ENCODE measurements around the gene BLMH. TPM values are rescaled to one million over a fixed set of nuclear protein-coding genes. Genes with fewer than 3 reads are reported as not detected.

The BLMH gene
- total and polyA plus RNA-seq, 2 donors from 2014 or later: 30.5 to 32.5 TPM

- DNase-seq: peak in 4 of 5 donors; percentile 34 to 63 (median 43)
- Histone ChIP-seq H3K9me3 (ENCODE audit: control insufficient read depth in 2 of 3, insufficient read depth in 1 of 3, low read length in 3 of 3) (no peaks in the 10 kb centered on the region), H3K4me3 (ENCODE audit: low read length in 3 of 3) (peak overlapping the region in 2 of 3 donors; percentile 26 to 33), H3K4me1 (ENCODE audit: control insufficient read depth in 2 of 3, insufficient read depth in 2 of 3, low read depth in 1 of 3, low read length in 3 of 3) (peaks cover 0 to 6% (median 0%) of the 10 kb centered on the region in 3 donors), H3K9ac (ENCODE audit: low read length in 3 of 3) (no peak overlapping the region), H3K36me3 (ENCODE audit: control insufficient read depth in 2 of 3, insufficient read depth in 3 of 3, low read length in 3 of 3) (no peaks in the 10 kb centered on the region), H3K27me3 (ENCODE audit: control insufficient read depth, insufficient read depth, low read length) (peaks cover 6% of the 10 kb centered on the region), H3K27ac (ENCODE audit: low read depth in 2 of 2, low read length in 2 of 2) (peak overlapping the region; percentile 15 to 41)
- no peak for FAIRE-seq
- no peak for TF ChIP-seq CTCF (IDR thresholded peaks at IDR 0.05; ENCODE audit: borderline replicate concordance, extremely low read depth, insufficient read depth)
- intact Hi-C loops (cut with DNase I): no loop called here
Measured at GRCh38 chr17:30238387-30239088, 53.2 kb downstream of the BLMH start.

GRCh38 chr17:30238003-30238344 is 53.8 kb downstream of the BLMH start:
- Histone ChIP-seq H3K4me3 (ENCODE audit: low read length in 3 of 3) (peak overlapping the region in 1 of 3 donors; percentile 33), H3K4me1 (ENCODE audit: control insufficient read depth in 2 of 3, insufficient read depth in 2 of 3, low read depth in 1 of 3, low read length in 3 of 3) (peaks cover 0 to 6% (median 0%) of the 10 kb centered on the region in 3 donors), H3K9me3 (ENCODE audit: control insufficient read depth in 2 of 3, insufficient read depth in 1 of 3, low read length in 3 of 3) (no peaks in the 10 kb centered on the region), H3K9ac (ENCODE audit: low read length in 3 of 3) (no peak overlapping the region), H3K27me3 (ENCODE audit: control insufficient read depth, insufficient read depth, low read length) (peaks cover 6% of the 10 kb centered on the region), H3K27ac (ENCODE audit: low read depth in 2 of 2, low read length in 2 of 2) (peak overlapping the region in 1 of 2 donors; percentile 41), H3K36me3 (ENCODE audit: control insufficient read depth in 2 of 3, insufficient read depth in 3 of 3, low read length in 3 of 3) (no peaks in the 10 kb centered on the region)
- no peak for TF ChIP-seq CTCF (IDR thresholded peaks at IDR 0.05; ENCODE audit: borderline replicate concordance, extremely low read depth, insufficient read depth)
- FAIRE-seq (no peak), DNase-seq (no peak)
- intact Hi-C loops (cut with DNase I): no loop called here

DNA sequence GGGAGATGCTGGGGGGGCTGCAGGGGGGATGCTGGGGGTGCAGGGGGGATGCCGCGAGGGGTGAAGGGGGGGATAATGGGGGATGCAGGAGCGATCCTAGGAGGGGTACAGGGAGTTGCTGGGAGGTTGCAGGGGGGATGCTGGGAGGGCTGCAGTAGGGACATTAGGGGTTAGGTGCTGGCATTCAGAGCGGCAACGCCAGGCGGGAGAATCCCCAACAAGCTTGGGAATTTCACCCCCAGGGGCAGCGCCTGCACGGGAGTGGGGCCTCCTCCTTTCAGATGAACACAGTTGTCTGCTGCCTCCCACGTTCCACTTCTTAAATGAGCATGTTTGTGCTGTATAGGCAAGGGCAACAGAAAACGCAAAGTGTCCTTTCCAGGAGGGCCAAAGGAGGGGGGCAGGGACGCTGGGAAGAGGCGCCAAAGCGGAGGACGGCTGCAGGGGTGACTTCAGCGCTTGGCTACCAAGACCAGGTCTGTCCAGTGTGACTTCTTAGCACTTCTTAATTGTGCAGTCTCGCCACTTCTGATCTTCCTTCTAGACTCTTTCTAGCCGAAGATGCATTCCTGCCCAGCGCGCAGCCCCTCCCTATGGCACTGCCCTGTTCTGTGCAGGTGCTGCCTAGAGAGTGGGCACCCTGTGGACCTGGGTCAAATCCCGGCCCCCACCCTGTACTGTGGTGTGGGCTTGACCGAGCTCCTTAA is 54.3 kb downstream of the BLMH start:
- no peak overlapping the region for H3K9ac ChIP-seq (ENCODE audit: low read length in 3 of 3)
- H3K27me3 ChIP-seq (ENCODE audit: control insufficient read depth, insufficient read depth, low read length): peaks cover 6% of the 10 kb centered on the region
- H3K4me1 ChIP-seq (ENCODE audit: control insufficient read depth in 2 of 3, insufficient read depth in 2 of 3, low read depth in 1 of 3, low read length in 3 of 3): peaks cover 0 to 6% (median 0%) of the 10 kb centered on the region in 3 donors
- no peak overlapping the region for H3K27ac ChIP-seq (ENCODE audit: low read depth in 2 of 2, low read length in 2 of 2)
- H3K36me3 ChIP-seq (ENCODE audit: control insufficient read depth in 2 of 3, insufficient read depth in 3 of 3, low read length in 3 of 3): no peaks in the 10 kb centered on the region
- DNase-seq: no peak
- peak overlapping the region in 1 of 3 donors; percentile 6 for H3K4me3 ChIP-seq (ENCODE audit: low read length in 3 of 3)
- no peak for FAIRE-seq
- intact Hi-C loops (cut with DNase I): no loop called here
- TF ChIP-seq CTCF (IDR thresholded peaks at IDR 0.05; ENCODE audit: borderline replicate concordance, extremely low read depth, insufficient read depth): no peak
- no peaks in the 10 kb centered on the region for H3K9me3 ChIP-seq (ENCODE audit: control insufficient read depth in 2 of 3, insufficient read depth in 1 of 3, low read length in 3 of 3)
